Astrocyte (in vitro differentiated cells and primary cell): Measurements from ENCODE around the gene IDI2.

Experiments used
- CTCF ChIP-seq: IDR thresholded peaks from 2 replicates; pipeline ENCODE4 v1.5.1; 2011; ENCODE audit warnings: low read depth, mild to moderate bottlenecking, inconsistent platforms, low read length, moderate library complexity; ENCODE audit not compliant: insufficient read depth
- EZH2 ChIP-seq: IDR thresholded peaks from 2 replicates; pipeline ENCODE4 v1.6.1; 2012; ENCODE audit warnings: mild to moderate bottlenecking, low read length, inconsistent platforms; ENCODE audit not compliant: insufficient read depth

DNA sequence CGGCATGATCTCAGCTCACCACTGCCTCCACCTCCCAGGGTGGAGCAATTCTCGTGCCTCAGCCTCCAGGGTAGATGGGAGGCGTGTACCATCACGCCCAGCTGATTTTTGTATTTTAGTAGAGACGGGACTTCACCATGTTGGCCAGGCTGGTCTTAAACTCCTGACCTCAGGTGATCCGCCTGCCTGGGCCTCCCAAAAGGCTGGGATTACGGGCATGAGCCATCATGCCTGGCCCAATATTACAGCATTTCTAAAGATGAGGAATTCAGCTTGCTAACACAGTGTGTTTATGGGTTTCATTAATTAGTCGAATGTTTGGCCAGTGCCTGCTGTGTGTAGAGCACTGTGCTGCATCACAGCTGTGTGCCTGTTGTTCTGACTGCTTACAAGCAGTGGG is 34.2 kb upstream of the IDI2 start:
- no peak for TF ChIP-seq CTCF
- TF ChIP-seq EZH2 = no peak
